Retina (tissue), 1 donor: Measurements from ENCODE around the gene DGAT2.

Experiments
- DNase-seq: peaks from one replicate; pipeline ENCODE4 v3.0.0-alpha.2; 2016

DGAT2 gene

GRCh38 chr11:75831915-75832502 lies 63.4 kb downstream of the DGAT2 start:
- no peak for DNase-seq

GRCh38 chr11:75834728-75835127 lies 66.2 kb downstream of the DGAT2 start:
- no peak for DNase-seq

- no peak for DNase-seq
Observed at GRCh38 chr11:75836417-75836816, 67.8 kb downstream of the DGAT2 start.

- no peak for DNase-seq
Observed at GRCh38 chr11:75839851-75840250, 71.3 kb downstream of the DGAT2 start.

GRCh38 chr11:75840522-75840921 lies 71.9 kb downstream of the DGAT2 start:
- no peak for DNase-seq

- no peak for DNase-seq
Observed at GRCh38 chr11:75841739-75842138, 73.2 kb downstream of the DGAT2 start.

GRCh38 chr11:75845324-75845723 lies 76.7 kb downstream of the DGAT2 start:
- no peak for DNase-seq

- DNase-seq, result no peak
Observed at GRCh38 chr11:75849894-75850293, 81.3 kb downstream of the DGAT2 start.

GRCh38 chr11:75850787-75851186 lies 82.2 kb downstream of the DGAT2 start:
- DNase-seq, result no peak
